Vein endothelial cell (primary cell): Measurements from ENCODE around the gene ZIM2. TPM values are rescaled to one million over a fixed set of nuclear protein-coding genes. Genes with fewer than 3 reads are reported as not detected.

ENCODE experiments used
- small RNA-seq: library from RNA; depleted of rRNA; stranded (forward); fragments of <200 nt; gene quantifications from one replicate; pipeline ENCODE3, GENCODE V24; 2012
- total RNA-seq: library from RNA; depleted of rRNA; stranded (reverse); fragments of >200 nt; gene quantifications from 2 replicates; pipeline ENCODE4 v1.2.3, GENCODE V29; 2012

Gene ZIM2
- total RNA-seq = not detected in 2 replicates

GRCh38 chr19:56840451-56841192, at the start of gene ZIM2, which contains the start of gene PEG3:
Gene ZIM2 (minus strand): TSS chr19:56840726. CDS start chr19:56824277, 16,449 bp downstream.
Gene PEG3 (minus strand): TSS chr19:56840726. CDS start chr19:56824655, 16,071 bp downstream.

Small RNAs within 50 kb of the gene (small RNA-seq; reads per million reads assigned to genes)
- gene AC006115.2 = not detected

Other genes with a start within 250 kb of the ZIM2 start
- gene ZNF71, start 245.4 kb downstream of the ZIM2 start, total RNA-seq = 16.7 and 18.2 TPM in 2 replicates
- 0.38 and 0.98 TPM in 2 replicates for gene SMIM17, start 197.6 kb downstream of the ZIM2 start, total RNA-seq
- 0.29 TPM in 1 of 2 replicates, not detected in the other for gene ZNF835, start 169.0 kb downstream of the ZIM2 start, total RNA-seq
- gene PEG3, start within 50 bp of the ZIM2 start, total RNA-seq = 0.33 and 2.6 TPM in 2 replicates